Measurements from ENCODE around the gene CCAR1. TPM values are rescaled to one million over a fixed set of nuclear protein-coding genes. Genes with fewer than 3 reads are reported as not detected.
"Not testable (repeated sequence)": the region's sequence is repeated elsewhere in the genome, so short reads cannot be mapped to it uniquely, and the experiment has no call there.

Gene CCAR1
- 10 to 100 TPM; 26.0 to 30.5 TPM for total RNA-seq
- long read RNA-seq, partial matches to known transcripts: 18 of 22 reads
- long read RNA-seq, other reads (novel, unspliced or antisense): 4 of 22 reads

GRCh38 chr10:68720793-68721672 lies at the start of gene CCAR1:
Gene CCAR1 (plus strand): TSS chr10:68721239. CDS start chr10:68722505, 1,266 bp downstream.
- ATAC-seq: peak; percentile 99
- DNase-seq: peak; percentile 98
- intact Hi-C loops (cut with DNase I): loop anchor here in 1 of 2 donors (10.0 kb wide), 1 partner anchor 166 kb away; no protein-coding TSS in a partner anchor

- ATAC-seq (no peak), DNase-seq (no peak)
- intact Hi-C loops (cut with DNase I): no loop called here
Measured at GRCh38 chr10:68684413-68684812, 36.6 kb upstream of the CCAR1 start.

- ATAC-seq (no peak), DNase-seq (no peak)
- intact Hi-C loops (cut with DNase I): no loop called here
Measured at GRCh38 chr10:68696018-68696417, 25.0 kb upstream of the CCAR1 start.

GRCh38 chr10:68697106-68697505 lies 23.9 kb upstream of the CCAR1 start:
- ATAC-seq (no peak), DNase-seq (no peak)
- intact Hi-C loops (cut with DNase I): no loop called here

- ATAC-seq: no peak
- intact Hi-C loops (cut with DNase I): no loop called here
- no peak for DNase-seq
Measured at GRCh38 chr10:68700197-68700596, 20.8 kb upstream of the CCAR1 start.

- intact Hi-C loops (cut with DNase I): no loop called here
Measured at GRCh38 chr10:68705548-68705947, 15.5 kb upstream of the CCAR1 start.

GRCh38 chr10:68708987-68709386 lies 12.1 kb upstream of the CCAR1 start:
- DNase-seq; ATAC-seq; intact Hi-C loops (cut with DNase I): not testable (repeated sequence)

More at GRCh38 chr10:68705548-68705947, 15.5 kb upstream of the CCAR1 start:
- no peak for ATAC-seq
- no peak for DNase-seq

- not testable (repeated sequence) for DNase-seq, ATAC-seq
- intact Hi-C loops (cut with DNase I): loop anchor here in 1 of 2 donors (10.0 kb wide), 1 partner anchor 158 kb away; no protein-coding TSS in a partner anchor
Measured at GRCh38 chr10:68713065-68713464, 8.0 kb upstream of the CCAR1 start.

- no peak for DNase-seq
- ATAC-seq: no peak
- intact Hi-C loops (cut with DNase I): loop anchor here in 1 of 2 donors (10.0 kb wide), 1 partner anchor 163 kb away; no protein-coding TSS in a partner anchor
Measured at GRCh38 chr10:68717435-68717834, 3.6 kb upstream of the CCAR1 start.

- DNase-seq: no peak
- ATAC-seq: peak in 1 of 2 donors; percentile 38
- intact Hi-C loops (cut with DNase I): loop anchor here in 1 of 2 donors (10.0 kb wide), 1 partner anchor 167 kb away; no protein-coding TSS in a partner anchor
Measured at GRCh38 chr10:68721673-68722335, 765 bp downstream of the CCAR1 start.

- DNase-seq: no peak
- no peak for ATAC-seq
- intact Hi-C loops (cut with DNase I): loop anchor here in 1 of 2 donors (10.0 kb wide), 1 partner anchor 170 kb away; no protein-coding TSS in a partner anchor
Measured at GRCh38 chr10:68725016-68725415, 4.0 kb downstream of the CCAR1 start.

GRCh38 chr10:68727146-68727545 lies 6.1 kb downstream of the CCAR1 start:
- intact Hi-C loops (cut with DNase I): loop anchor here in 1 of 2 donors (10.0 kb wide), 1 partner anchor 172 kb away; no protein-coding TSS in a partner anchor
- no peak for ATAC-seq
- no peak for DNase-seq

GRCh38 chr10:68732651-68733050 lies 11.6 kb downstream of the CCAR1 start:
- intact Hi-C loops (cut with DNase I): no loop called here
- DNase-seq: no peak
- ATAC-seq: no peak

- intact Hi-C loops (cut with DNase I): no loop called here
- no peak for ATAC-seq
Measured at GRCh38 chr10:68734349-68734748, 13.3 kb downstream of the CCAR1 start.

GRCh38 chr10:68735119-68735518 lies 14.1 kb downstream of the CCAR1 start:
- ATAC-seq (no peak), DNase-seq (no peak)
- intact Hi-C loops (cut with DNase I): no loop called here

More at GRCh38 chr10:68734349-68734748, 13.3 kb downstream of the CCAR1 start:
- DNase-seq: no peak

- intact Hi-C loops (cut with DNase I); ATAC-seq; DNase-seq: not testable (repeated sequence)
Measured at GRCh38 chr10:68735739-68736138, 14.7 kb downstream of the CCAR1 start.

- ATAC-seq; DNase-seq; intact Hi-C loops (cut with DNase I): not testable (repeated sequence)
Measured at GRCh38 chr10:68740676-68741075, 19.6 kb downstream of the CCAR1 start.

GRCh38 chr10:68742397-68742796 lies 21.4 kb downstream of the CCAR1 start:
- DNase-seq (no peak), ATAC-seq (no peak)
- intact Hi-C loops (cut with DNase I): no loop called here

- ATAC-seq (no peak), DNase-seq (no peak)
- intact Hi-C loops (cut with DNase I): no loop called here
Measured at GRCh38 chr10:68752711-68753350, 31.8 kb downstream of the CCAR1 start.
